ENCODE measurements around the gene SPX. TPM values are rescaled to one million over a fixed set of nuclear protein-coding genes. Genes with fewer than 3 reads are reported as not detected.

The SPX gene
- total and polyA plus RNA-seq, 2 of the 8 experiments (the other 6 are each of a cell fraction or from before 2014, with no cell fraction given) = 1.2 to 1.3 TPM

DNA sequence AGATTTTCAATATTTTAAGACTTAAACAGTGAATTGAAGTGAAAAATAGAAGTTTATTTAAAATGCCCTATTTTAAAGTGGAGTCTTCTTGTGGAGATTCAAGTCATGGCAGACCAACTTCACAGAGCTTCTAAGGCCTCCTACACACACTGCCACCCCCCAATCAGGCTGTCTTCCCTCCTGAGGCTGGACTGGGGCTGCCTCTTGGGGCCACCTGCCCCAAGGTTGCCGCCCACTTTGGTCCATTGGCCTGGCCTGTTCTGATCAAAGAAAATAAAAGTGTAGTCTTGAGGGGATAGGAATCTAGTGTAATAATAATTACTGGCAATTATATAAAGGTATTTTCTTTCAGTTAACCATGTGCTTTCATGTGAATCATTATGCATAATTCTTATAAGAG lies 23.2 kb upstream of the SPX start:
- peak overlapping the region; percentile 72 to 93 (median 84); a peak in 5 of 8 replicates for H3K4me3 ChIP-seq (ENCODE audit: extremely low read depth in 1 of 4, insufficient read depth in 2 of 4, low read depth in 3 of 4, low read length in 4 of 4)
- no peaks in the 10 kb centered on the region for H4K20me1 ChIP-seq (replicated peaks in 1 of 2; ENCODE audit: control insufficient read depth in 1 of 2, insufficient read depth in 2 of 2, low read length in 2 of 2)
- H3K79me1 ChIP-seq (ENCODE audit: low read depth, low read length) = peaks cover 4% of the 10 kb centered on the region
- no peak overlapping the region for H3K56ac ChIP-seq (replicated peaks; ENCODE audit: insufficient read length, low read depth, low read length)
- WGBS, 2 experiments (ENCODE audit: extremely low coverage in 1 of 2, insufficient coverage in 1 of 2, insufficient read length in 1 of 2, insufficient replicate concordance in 2 of 2, low coverage in 1 of 2, low lambda C conversion rate in 2 of 2, missing lambda C conversion rate in 1 of 2) = 77% methylated on average over 1 of the region's 1 CpG; no CpG with 5 or more reads in 1 of the 2 experiments
- H2BK5ac ChIP-seq (ENCODE audit: low read depth, low read length) = no peak overlapping the region
- no peak overlapping the region for H2BK120ac ChIP-seq (replicated peaks; ENCODE audit: low read depth, low read length)
- no peak overlapping the region for H3K14ac ChIP-seq (ENCODE audit: insufficient read length)
- no peak overlapping the region for H3K9ac ChIP-seq (replicated peaks in 1 of 4; ENCODE audit: extremely low read depth in 1 of 4, low read depth in 3 of 4, low read length in 3 of 4)
- no peak for FAIRE-seq
- H3K18ac ChIP-seq (ENCODE audit: extremely low read depth, low read length) = no peak overlapping the region
- no peak overlapping the region for H2AK5ac ChIP-seq (ENCODE audit: low read depth, low read length)
- no peak overlapping the region for H4K91ac ChIP-seq (replicated peaks; ENCODE audit: insufficient read length, low read length)
- no peak overlapping the region for H2BK15ac ChIP-seq (ENCODE audit: low read length)
- H3K4ac ChIP-seq (replicated peaks; ENCODE audit: insufficient read length, low read depth, low read length) = no peak overlapping the region
- H3K27me3 ChIP-seq (replicated peaks in 1 of 4; ENCODE audit: control insufficient read depth in 3 of 4, extremely low read depth in 1 of 4, insufficient read depth in 3 of 4, low read length in 3 of 4) = no peaks in the 10 kb centered on the region
- H3K36me3 ChIP-seq (ENCODE audit: control insufficient read depth in 2 of 4, insufficient read depth in 4 of 4, low read length in 3 of 4) = peaks cover 0 to 6% (median 4%) of the 10 kb centered on the region in 4 experiments; a peak in 3 of 8 replicates
- H3K23ac ChIP-seq (ENCODE audit: insufficient read length) = no peak overlapping the region
- peaks cover 9 to 64% of the 10 kb centered on the region in 2 experiments; a peak in 3 of 4 replicates for H3K79me2 ChIP-seq (ENCODE audit: control insufficient read depth in 1 of 2, insufficient read depth in 2 of 2, low read length in 2 of 2)
- POLR2A ChIA-PET (ENCODE audit: partially characterized antibody) = interaction anchor here (1.3 to 2.6 kb wide), 4 partner anchors 8 to 154 kb away, joined by 4 to 23 read pairs (median 8); partner anchors contain the start of gene LDHB
- H3K9me3 ChIP-seq (ENCODE audit: insufficient read depth in 2 of 2, low read depth in 1 of 2, low read length in 1 of 2) = no peaks in the 10 kb centered on the region
- H2AFZ ChIP-seq (ENCODE audit: low read length) = no peak overlapping the region
- TF ChIP-seq ZNF274 (IDR thresholded peaks at IDR 0.05; ENCODE audit: borderline replicate concordance, extremely low read depth, low read length) = no peak
- no peak for TF ChIP-seq TEAD4 (IDR thresholded peaks at IDR 0.05; ENCODE audit: low read depth, low read length)
- TF ChIP-seq NANOG (IDR thresholded peaks at IDR 0.05; ENCODE audit: insufficient read depth, low read depth, low read length, poor library complexity, severe bottlenecking) = no peak
- TF ChIP-seq CBX8 (IDR thresholded peaks at IDR 0.05; ENCODE audit: borderline replicate concordance, low read depth, low read length) = no peak
- TF ChIP-seq EP300 (IDR thresholded peaks at IDR 0.05; ENCODE audit: borderline replicate concordance in 1 of 2, low read depth in 2 of 2, low read length in 2 of 2) = no peak
- H3K23me2 ChIP-seq (ENCODE audit: low read depth, low read length) = peaks cover 7% of the 10 kb centered on the region
- CTCF ChIA-PET (ENCODE audit: partially characterized antibody) = interaction anchor here (1.5 kb wide), 1 partner anchor 8 kb away, joined by 3 read pairs; no protein-coding TSS in a partner anchor
- peaks cover 0 to 6% (median 2%) of the 10 kb centered on the region in 4 experiments; a peak in 4 of 7 replicates for H3K4me1 ChIP-seq (replicated peaks in 1 of 4; ENCODE audit: control insufficient read depth in 3 of 4, insufficient read depth in 4 of 4, low read length in 3 of 4)
- peak overlapping the region; percentile 87 to 91 for H3K4me2 ChIP-seq (ENCODE audit: insufficient read depth in 1 of 2, low read depth in 2 of 2, low read length in 2 of 2)
- no peak overlapping the region for H3K27ac ChIP-seq (ENCODE audit: low read depth, low read length)
- no peak overlapping the region for H4K5ac ChIP-seq (ENCODE audit: insufficient read length, low read depth, low read length)
- H2BK20ac ChIP-seq (ENCODE audit: low read length) = no peak overlapping the region
- no peak for DNase-seq (ENCODE audit: low read depth in 1 of 2, low spot score in 2 of 2)
- no peak overlapping the region for H4K8ac ChIP-seq (ENCODE audit: extremely low read depth, insufficient read depth, low read length)
- no peak overlapping the region for H2BK12ac ChIP-seq (ENCODE audit: low read depth, low read length)

All from H1 (cell line).